Islet of Langerhans (tissue), 1 donor: ENCODE data around the gene ROGDI.

Experiments
- FAIRE-seq: peaks from one replicate; lab custom pipeline; 2011; peaks lifted over from hg19 to GRCh38; lab: Jason Lieb, UNC

ROGDI gene

DNA sequence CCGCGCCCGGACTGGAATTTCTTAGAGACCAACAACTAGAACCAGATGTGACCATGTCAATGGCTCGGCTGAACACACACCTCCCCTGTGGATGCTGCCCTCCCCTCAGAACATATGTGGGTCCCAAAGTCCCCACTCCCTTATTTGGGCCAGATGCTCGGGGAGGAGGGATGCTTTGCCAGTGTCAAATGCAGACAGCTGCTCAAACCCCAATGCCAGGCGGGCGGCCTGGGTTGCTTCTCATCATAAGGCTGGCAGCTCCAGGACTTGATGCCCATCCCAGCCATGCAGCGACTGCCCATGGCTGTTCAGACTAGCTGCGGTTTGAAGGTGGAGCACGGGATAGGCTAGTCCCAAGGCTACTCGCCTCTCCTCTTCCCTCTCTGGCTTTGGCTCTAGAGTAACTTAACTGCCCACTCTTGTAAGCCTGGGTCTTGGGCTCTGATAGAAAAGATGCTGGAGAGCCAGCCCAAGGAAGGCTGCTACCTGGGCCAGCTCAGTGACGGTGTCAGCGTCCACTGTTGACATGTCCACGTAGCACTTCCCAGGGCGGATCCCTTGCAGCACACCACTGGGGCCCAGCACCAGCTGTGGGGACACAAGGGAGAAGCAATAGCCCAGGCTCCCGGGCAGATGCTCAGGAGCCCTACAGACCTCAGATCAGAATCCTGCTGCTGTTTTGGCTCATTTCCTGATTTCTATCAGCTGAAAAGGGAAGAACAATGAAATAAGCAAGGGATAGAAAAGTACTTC, 11.0 kb upstream of the ROGDI start:
- no peak for FAIRE-seq

DNA sequence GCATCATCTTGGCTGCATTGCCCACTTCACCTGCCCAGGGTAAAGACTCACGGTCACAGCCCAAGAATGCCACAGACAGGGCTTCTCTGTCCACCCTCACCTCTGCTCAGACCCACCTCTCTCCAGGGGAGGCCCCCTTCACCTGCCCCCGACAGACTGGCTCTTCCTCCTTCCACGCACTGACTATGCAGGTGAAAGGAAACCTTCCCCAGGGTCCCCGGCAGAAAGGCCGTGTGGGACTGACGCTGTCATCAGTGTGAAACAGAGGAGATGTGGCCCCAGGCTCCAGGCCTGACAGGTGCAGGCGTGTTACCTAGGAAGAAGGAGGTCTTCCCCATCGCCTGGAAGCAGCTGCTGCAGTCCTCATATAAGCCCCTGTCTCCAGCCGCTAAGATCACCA, 9.3 kb upstream of the ROGDI start:
- no peak for FAIRE-seq

GRCh38 chr16:4811242-4811641, 8.8 kb upstream of the ROGDI start:
- FAIRE-seq, result no peak

DNA sequence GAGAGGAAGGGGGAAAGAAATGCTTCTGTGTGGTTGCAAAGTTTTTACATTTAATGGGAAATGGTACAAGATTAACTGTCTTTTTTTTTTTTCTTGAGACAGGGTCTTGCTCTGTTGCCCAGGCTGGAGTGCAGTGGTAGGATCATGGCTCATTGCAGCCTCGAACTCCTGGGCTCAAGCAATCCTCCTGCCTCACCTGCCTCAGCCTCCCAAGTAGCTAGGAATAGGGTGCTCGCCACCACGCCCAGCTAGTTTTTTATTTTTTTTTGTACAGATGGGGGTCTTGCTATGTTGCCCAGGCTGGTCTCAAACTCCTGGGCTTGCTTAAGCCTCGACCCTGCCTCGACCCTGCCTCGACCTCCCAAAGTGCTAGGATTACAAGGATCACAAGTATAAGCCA, 3.8 kb upstream of the ROGDI start:
- no peak for FAIRE-seq

DNA sequence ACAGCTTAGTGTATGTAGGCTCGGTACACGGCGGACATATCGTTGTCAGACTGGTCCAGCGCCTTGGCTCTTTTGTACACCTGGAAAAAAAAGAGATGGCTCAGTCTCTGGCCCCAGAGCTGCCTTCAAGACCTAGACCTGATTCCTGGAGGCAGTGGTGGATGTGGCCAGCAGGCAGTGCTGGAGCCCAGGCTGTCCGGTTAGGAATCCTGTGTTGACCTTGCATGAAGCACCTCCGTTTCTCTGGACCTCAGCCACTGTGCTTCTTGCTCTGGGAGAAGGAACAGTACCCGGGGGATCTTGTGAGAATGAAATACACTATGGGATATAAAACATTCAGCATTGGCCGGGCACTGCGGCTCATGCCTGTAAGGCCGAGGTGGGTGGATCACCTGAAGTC, 2.8 kb upstream of the ROGDI start:
- no peak for FAIRE-seq

- FAIRE-seq, result no peak
Measured at GRCh38 chr16:4803898-4804762, 1.7 kb upstream of the ROGDI start.

GRCh38 chr16:4803401-4803844, 990 bp upstream of the ROGDI start:
- FAIRE-seq, result no peak

GRCh38 chr16:4802659-4803287, 340 bp upstream of the ROGDI start:
- FAIRE-seq, result no peak

- no peak for FAIRE-seq
Measured at GRCh38 chr16:4801051-4801961, 1.1 kb downstream of the ROGDI start.

- no peak for FAIRE-seq
Measured at GRCh38 chr16:4800290-4801041, 2.0 kb downstream of the ROGDI start.

DNA sequence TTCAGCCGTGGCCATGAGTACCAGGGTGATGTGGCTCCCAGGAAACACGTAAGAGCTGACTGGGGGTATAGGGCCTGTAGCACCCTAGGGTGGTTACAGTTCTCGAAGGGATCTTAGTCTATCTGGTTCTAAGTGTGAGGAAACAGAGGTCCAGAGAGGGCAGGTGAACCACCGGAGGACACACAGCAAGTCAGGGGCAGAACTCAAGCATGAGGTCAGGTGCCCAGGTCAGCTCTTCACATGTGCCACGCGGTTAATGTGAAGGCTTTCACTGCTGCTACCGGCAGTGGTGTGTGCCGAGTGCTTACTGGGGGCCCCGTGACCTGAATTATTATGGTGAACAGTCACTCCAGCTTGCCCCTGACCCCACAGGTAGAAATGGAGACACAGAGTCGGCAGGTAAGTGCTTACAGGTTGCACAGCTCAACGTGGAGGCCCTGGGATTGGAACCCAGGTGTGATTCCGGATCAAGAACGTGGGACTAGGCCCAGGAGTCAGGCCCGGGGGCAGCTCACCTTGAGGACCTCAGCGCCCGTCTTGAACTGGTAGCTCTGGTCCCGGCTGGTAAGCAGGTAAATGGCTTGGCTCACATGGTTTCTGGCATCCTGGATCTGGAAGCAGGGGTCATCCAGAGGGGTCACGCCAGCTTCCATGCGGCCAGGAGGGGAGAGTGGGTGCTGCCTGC, 3.1 kb downstream of the ROGDI start:
- no peak for FAIRE-seq

DNA sequence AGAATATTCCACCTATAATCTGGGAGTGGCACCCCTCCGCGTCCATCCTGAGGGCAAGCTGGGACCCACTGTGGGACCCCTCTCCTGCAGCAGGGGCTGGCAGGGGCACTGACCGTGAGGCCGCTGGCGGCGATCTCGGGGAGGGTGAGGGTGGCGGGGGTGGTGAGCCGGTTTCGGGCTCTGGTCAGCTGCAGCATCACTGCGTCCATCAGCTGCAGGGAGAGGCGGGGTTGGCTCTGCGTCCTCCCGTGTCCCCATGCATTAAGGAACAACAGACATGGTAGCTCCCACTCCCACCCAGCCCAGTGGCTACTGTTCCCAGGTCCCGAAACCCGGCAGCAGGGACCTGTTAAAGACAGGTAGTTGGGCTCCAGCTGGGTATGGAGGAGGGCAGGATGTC, 4.0 kb downstream of the ROGDI start:
- FAIRE-seq, result no peak

DNA sequence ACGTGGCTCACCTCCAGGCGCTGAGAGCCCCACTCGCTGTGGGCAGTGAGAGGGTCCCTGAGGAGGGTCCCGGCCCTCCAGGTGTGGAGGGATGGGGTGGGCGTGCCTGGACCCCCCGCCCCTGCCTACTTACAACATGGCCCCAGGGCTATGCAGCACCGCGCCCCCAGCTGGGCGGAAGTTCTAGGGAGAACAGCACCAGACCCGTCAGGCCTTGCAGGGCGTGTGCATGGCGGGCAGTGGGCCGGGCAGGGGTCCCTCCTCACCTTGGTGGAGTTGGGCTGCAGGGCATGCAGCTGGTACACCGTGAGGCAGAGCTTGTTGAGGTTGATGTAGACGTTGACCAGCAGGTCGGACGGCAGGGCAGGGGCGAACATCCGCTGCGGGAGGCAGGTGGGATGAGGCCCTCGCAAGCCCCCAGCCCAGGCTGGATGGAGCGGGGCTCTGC, 4.6 kb downstream of the ROGDI start:
- no peak for FAIRE-seq

DNA sequence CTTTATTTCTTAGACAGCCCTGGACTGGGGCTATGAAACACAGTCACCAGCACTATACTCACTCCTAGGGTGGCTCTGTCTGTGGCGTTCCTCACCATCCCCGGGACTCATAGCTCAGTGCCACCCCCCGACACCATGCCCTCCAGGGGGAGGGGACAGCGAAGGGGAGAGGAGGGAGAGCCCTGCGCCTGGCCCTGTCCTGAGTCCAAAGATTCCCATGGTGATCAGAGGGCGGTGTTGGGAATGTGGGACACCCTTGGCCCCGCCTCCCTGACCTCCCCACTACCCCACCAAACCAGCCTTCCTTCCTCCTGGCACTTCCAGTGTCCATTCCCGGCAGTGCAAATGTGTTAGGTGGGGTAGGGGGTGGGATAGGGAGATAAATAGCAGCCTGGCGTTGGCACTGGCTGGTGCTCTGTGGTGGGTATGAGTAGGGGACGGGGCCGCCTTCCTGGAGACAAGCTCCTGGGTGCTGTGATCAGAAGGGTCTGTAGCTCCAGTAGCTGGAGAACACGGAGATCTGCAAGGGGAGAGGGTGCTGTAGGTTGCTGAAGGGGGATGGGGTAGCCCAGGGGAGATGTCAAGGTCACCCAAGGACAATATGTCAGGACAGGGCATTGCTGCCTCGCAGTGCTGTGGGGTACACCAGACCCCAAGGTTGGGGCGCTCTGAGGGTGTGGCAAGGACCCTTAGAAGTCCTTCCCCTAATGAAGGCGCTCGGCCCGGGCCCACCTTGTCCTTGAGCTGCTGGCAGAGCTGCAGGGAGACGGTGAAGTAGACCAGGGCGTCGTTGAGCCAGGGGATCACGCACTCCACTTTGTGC, 5.2 kb downstream of the ROGDI start:
- FAIRE-seq, result no peak

GRCh38 chr16:4795828-4796572, 6.4 kb downstream of the ROGDI start:
- no peak for FAIRE-seq

DNA sequence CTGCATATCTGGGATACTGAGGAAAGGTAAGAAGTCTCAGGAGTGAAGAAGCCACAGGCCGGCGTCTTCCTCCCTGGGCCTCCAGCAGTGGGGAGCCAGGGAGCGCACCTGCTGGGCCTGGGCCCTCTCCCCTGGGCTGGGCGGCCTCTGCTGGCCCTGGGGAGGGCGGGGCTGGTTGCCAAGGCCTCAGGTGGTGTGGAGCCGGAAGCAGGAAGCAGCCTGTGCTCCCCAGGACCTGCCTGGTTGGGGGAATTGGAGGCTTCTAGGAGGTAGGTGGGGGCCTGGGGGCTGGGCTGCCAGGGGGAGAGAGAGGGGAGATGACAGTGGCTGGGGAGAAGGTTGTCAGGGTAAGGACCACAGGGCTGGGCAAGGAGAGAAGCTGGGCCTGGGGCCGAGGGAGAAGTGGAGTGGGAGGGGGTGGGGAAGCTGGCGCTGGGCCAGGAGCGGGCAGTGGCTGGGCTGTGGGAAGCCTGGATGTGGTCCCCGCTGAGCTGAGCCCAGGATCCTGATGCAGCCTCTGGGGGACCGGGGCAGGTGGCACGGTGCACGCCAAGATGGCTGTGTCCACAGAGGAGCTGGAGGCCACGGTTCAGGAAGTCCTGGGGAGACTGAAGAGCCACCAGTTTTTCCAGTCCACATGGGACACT, 7.1 kb downstream of the ROGDI start, which contains the start of gene SMIM22:
Gene SMIM22 (plus strand): TSS at position 189 of the 647 bp plus-strand sequence. CDS start 366 bp downstream, at position 555.
- no peak for FAIRE-seq

DNA sequence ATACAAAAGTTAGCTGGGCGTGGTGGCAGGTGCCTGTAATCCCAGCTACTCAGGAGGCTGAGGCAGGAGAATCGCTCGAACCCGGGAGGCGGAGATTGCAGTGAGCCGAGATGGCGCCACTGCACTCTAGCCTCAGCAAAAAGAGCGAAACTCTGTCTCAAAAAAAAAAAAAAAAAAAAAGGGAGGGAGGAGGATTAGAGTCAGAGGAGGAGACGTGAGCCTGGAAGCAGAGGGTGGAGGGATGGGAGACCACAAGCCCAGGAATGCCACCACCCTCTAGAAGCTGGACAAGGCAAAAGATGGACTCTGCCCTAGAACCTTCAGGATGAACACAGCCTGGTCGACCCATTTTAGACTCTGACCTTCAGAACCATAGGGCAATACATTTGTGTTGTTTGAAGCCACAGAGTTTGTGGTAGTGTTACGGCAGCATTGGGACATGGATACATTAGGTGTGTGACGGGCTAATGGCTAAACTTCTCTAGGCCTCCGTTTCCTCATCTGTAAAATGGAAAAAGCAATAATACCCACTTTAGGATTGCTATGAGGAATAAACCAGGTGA, 9.4 kb downstream of the ROGDI start:
- no peak for FAIRE-seq

GRCh38 chr16:4790871-4791270, 11.6 kb downstream of the ROGDI start:
- no peak for FAIRE-seq
